GM18858 (cell line): ENCODE measurements around the gene NCAPG2.

ENCODE experiments used
- ATAC-seq: cut with Tn5 transposase; IDR thresholded peaks from one replicate; pipeline ENCODE4 v1.9.1; 2021; ENCODE audit not compliant: unreplicated experiment

NCAPG2 gene

GRCh38 chr7:158735935-158736334, 31.3 kb upstream of the NCAPG2 start:
- no peak for ATAC-seq

GRCh38 chr7:158734861-158735260, 30.3 kb upstream of the NCAPG2 start:
- ATAC-seq = no peak

- ATAC-seq = no peak
These were observed 29.3 kb upstream of the NCAPG2 start for GRCh38 chr7:158733775-158734494.

GRCh38 chr7:158733220-158733519, 28.6 kb upstream of the NCAPG2 start:
- no peak for ATAC-seq

- no peak for ATAC-seq
These were observed 28.1 kb upstream of the NCAPG2 start for GRCh38 chr7:158732494-158733219.

GRCh38 chr7:158731761-158732160, 27.2 kb upstream of the NCAPG2 start:
- no peak for ATAC-seq

- ATAC-seq = no peak
These were observed 26.1 kb upstream of the NCAPG2 start for GRCh38 chr7:158730383-158731346.

- ATAC-seq = no peak
These were observed 25.2 kb upstream of the NCAPG2 start for GRCh38 chr7:158729646-158730382.

GRCh38 chr7:158728911-158729645, 24.5 kb upstream of the NCAPG2 start:
- ATAC-seq = no peak

- no peak for ATAC-seq
These were observed 23.1 kb upstream of the NCAPG2 start for GRCh38 chr7:158727690-158728089.

- no peak for ATAC-seq
These were observed 21.7 kb upstream of the NCAPG2 start for GRCh38 chr7:158726277-158726807.

GRCh38 chr7:158725506-158725800, 20.8 kb upstream of the NCAPG2 start:
- ATAC-seq = no peak

- ATAC-seq = no peak
These were observed 20.3 kb upstream of the NCAPG2 start for GRCh38 chr7:158724658-158725505.

- no peak for ATAC-seq
These were observed 19.2 kb upstream of the NCAPG2 start for GRCh38 chr7:158723714-158724385.

GRCh38 chr7:158723266-158723665, 18.7 kb upstream of the NCAPG2 start:
- ATAC-seq = no peak

GRCh38 chr7:158722574-158723237, 18.1 kb upstream of the NCAPG2 start:
- ATAC-seq = no peak

GRCh38 chr7:158720112-158720511, 15.5 kb upstream of the NCAPG2 start:
- ATAC-seq = no peak

GRCh38 chr7:158716802-158717201, 12.2 kb upstream of the NCAPG2 start:
- no peak for ATAC-seq
